Activated naive CD8-positive, alpha-beta T cell treated with anti-CD3 and anti-CD28 coated beads, Interleukin-2, amount 50 U/mL, for 24 hours (primary cell): ENCODE data around the gene COG6.

ENCODE experiments used
- ATAC-seq: fragments of 150-1000 bp; cut with Tn5 transposase; one replicate; pipeline ENCODE4 v1.10.0; 2021
- DNase-seq: peaks from one replicate; pipeline ENCODE4 v3.0.0; 2021
- H3K27ac Mint-ChIP-seq: one replicate; pipeline ENCODE4 v1.8.0; 2021; ENCODE audit warnings: mild to moderate bottlenecking, mixed read lengths
- H3K27me3 Mint-ChIP-seq: one replicate; pipeline ENCODE4 v1.8.0; 2021; ENCODE audit warnings: mixed read lengths
- H3K36me3 Mint-ChIP-seq: one replicate; pipeline ENCODE4 v1.8.0; 2021; ENCODE audit warnings: low read depth, mixed read lengths
- H3K4me1 Mint-ChIP-seq: one replicate; pipeline ENCODE4 v1.8.0; 2021; ENCODE audit warnings: mixed read lengths
- H3K4me3 Mint-ChIP-seq: one replicate; pipeline ENCODE4 v1.8.0; 2021; ENCODE audit warnings: mild to moderate bottlenecking, moderate library complexity, mixed read lengths
- H3K9me3 Mint-ChIP-seq: one replicate; pipeline ENCODE4 v1.8.0; 2021; ENCODE audit warnings: mixed read lengths

COG6 gene

GRCh38 chr13:39692660-39693438 lies 37.4 kb downstream of the COG6 start:
- no peaks in the 10 kb centered on the region for H3K27me3 Mint-ChIP-seq
- H3K4me1 Mint-ChIP-seq: peaks cover 20% of the 10 kb centered on the region
- H3K4me3 Mint-ChIP-seq: no peak overlapping the region
- no peaks in the 10 kb centered on the region for H3K9me3 Mint-ChIP-seq
- H3K27ac Mint-ChIP-seq: peak overlapping the region; percentile 40
- H3K36me3 Mint-ChIP-seq: peaks cover 7% of the 10 kb centered on the region
- no peak for DNase-seq
- ATAC-seq: no peak

DNA sequence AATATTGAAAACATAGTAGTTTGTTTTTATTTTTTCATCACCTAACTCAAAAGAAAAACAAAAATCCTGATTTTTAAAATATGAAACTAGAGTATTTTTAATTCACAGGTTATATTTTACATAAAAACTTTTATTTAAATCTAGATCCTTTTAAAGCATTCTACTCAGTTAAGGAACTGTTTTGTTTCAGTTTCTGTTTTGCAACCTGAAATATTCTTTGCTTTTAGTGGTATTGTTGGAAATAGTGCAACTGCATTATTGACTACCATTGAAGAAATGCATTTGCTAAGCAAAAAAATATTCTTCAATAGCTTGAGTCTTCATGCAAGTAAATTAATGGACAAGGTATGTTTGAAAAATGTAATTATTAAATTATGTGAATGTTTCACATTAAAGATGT lies 43.8 kb downstream of the COG6 start:
- H3K27ac Mint-ChIP-seq: no peak overlapping the region
- no peak overlapping the region for H3K4me3 Mint-ChIP-seq
- H3K4me1 Mint-ChIP-seq: peaks cover 15% of the 10 kb centered on the region

GRCh38 chr13:39712626-39713025 lies 57.2 kb downstream of the COG6 start:
- Mint-ChIP-seq H3K4me1 (no peaks in the 10 kb centered on the region), H3K36me3 (peaks cover 43% of the 10 kb centered on the region), H3K9me3 (peaks cover 12% of the 10 kb centered on the region), H3K27ac (no peak overlapping the region), H3K4me3 (no peak overlapping the region), H3K27me3 (no peaks in the 10 kb centered on the region)
- DNase-seq: no peak
- ATAC-seq: no peak

More for the DNA sequence above, 43.8 kb downstream of the COG6 start:
- no peaks in the 10 kb centered on the region for H3K27me3 Mint-ChIP-seq
- H3K9me3 Mint-ChIP-seq: no peaks in the 10 kb centered on the region
- H3K36me3 Mint-ChIP-seq: peaks cover 3% of the 10 kb centered on the region
- DNase-seq (no peak), ATAC-seq (no peak)

- Mint-ChIP-seq H3K4me1 (peaks cover 1% of the 10 kb centered on the region), H3K27me3 (no peaks in the 10 kb centered on the region), H3K9me3 (no peaks in the 10 kb centered on the region), H3K27ac (no peak overlapping the region), H3K36me3 (peaks cover 29% of the 10 kb centered on the region), H3K4me3 (no peak overlapping the region)
- DNase-seq (no peak), ATAC-seq (no peak)
Measured at GRCh38 chr13:39729156-39729555, 73.7 kb downstream of the COG6 start.

GRCh38 chr13:39734952-39735351 lies 79.5 kb downstream of the COG6 start:
- Mint-ChIP-seq H3K27ac (no peak overlapping the region), H3K36me3 (peaks cover 25% of the 10 kb centered on the region), H3K4me3 (no peak overlapping the region), H3K9me3 (no peaks in the 10 kb centered on the region), H3K27me3 (no peaks in the 10 kb centered on the region), H3K4me1 (peaks cover 1% of the 10 kb centered on the region)
- no peak for DNase-seq
- ATAC-seq: no peak

DNA sequence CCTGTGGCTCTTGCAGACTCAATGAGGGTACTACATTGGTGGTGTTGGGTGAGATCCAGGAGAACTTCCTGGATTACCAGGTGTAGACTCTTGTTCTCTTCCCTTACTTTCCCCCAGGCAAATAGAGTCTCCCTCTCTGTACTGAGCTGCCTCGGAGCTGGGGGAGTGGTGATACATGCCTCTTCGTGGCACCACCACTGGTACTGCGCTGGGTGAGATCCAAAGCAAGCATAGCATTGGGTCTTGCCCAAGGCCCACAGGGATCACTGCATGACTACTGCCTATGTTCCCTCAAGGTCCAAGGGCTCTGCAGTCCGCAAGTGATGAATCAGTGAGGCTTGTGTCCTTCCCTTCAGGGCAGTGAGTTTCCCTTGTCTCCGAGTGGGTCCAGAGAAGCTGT lies 81.6 kb downstream of the COG6 start:
- H3K9me3 Mint-ChIP-seq: peaks cover 6% of the 10 kb centered on the region
- ATAC-seq (no peak), DNase-seq (no peak)
- no peak overlapping the region for H3K27ac Mint-ChIP-seq
- peaks cover 33% of the 10 kb centered on the region for H3K36me3 Mint-ChIP-seq
- no peaks in the 10 kb centered on the region for H3K27me3 Mint-ChIP-seq
- peaks cover 1% of the 10 kb centered on the region for H3K4me1 Mint-ChIP-seq
- H3K4me3 Mint-ChIP-seq: no peak overlapping the region

DNA sequence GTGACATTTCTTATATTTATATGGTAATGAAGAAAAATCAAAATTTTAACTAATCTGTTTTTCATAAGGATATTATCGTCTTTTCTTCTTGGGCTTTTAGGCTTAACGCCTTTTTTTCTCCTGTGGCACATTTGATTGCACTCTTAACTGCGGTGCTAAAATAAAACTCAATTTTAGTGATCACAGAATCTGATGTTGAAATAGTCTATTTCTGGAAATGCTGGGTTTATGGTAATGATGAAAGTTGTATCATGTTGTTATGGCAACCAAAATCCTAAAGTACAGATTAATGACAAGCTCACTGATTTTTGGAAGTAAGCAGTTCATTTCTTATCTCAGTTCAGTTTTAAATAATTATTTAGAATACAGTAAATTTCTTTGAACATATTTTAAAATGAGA lies 85.3 kb downstream of the COG6 start:
- no peak overlapping the region for H3K4me3 Mint-ChIP-seq
- DNase-seq: no peak
- H3K27ac Mint-ChIP-seq: no peak overlapping the region
- H3K4me1 Mint-ChIP-seq: no peaks in the 10 kb centered on the region
- H3K9me3 Mint-ChIP-seq: peaks cover 11% of the 10 kb centered on the region
- no peak for ATAC-seq
- no peaks in the 10 kb centered on the region for H3K27me3 Mint-ChIP-seq
- H3K36me3 Mint-ChIP-seq: peaks cover 26% of the 10 kb centered on the region

- no peak overlapping the region for H3K27ac Mint-ChIP-seq
Measured at GRCh38 chr13:39748961-39749360, 93.5 kb downstream of the COG6 start.

GRCh38 chr13:39749528-39749927 lies 94.1 kb downstream of the COG6 start:
- no peaks in the 10 kb centered on the region for H3K27me3 Mint-ChIP-seq
- no peaks in the 10 kb centered on the region for H3K9me3 Mint-ChIP-seq
- no peak overlapping the region for H3K27ac Mint-ChIP-seq
- H3K36me3 Mint-ChIP-seq: peaks cover 22% of the 10 kb centered on the region
- no peaks in the 10 kb centered on the region for H3K4me1 Mint-ChIP-seq
- H3K4me3 Mint-ChIP-seq: no peak overlapping the region
- ATAC-seq (no peak), DNase-seq (no peak)

More at GRCh38 chr13:39748961-39749360, 93.5 kb downstream of the COG6 start:
- H3K4me1 Mint-ChIP-seq: no peaks in the 10 kb centered on the region
- no peak for ATAC-seq
- peaks cover 21% of the 10 kb centered on the region for H3K36me3 Mint-ChIP-seq
- H3K27me3 Mint-ChIP-seq: no peaks in the 10 kb centered on the region
- H3K4me3 Mint-ChIP-seq: no peak overlapping the region
- no peak for DNase-seq
- H3K9me3 Mint-ChIP-seq: peaks cover under 1% of the 10 kb centered on the region

DNA sequence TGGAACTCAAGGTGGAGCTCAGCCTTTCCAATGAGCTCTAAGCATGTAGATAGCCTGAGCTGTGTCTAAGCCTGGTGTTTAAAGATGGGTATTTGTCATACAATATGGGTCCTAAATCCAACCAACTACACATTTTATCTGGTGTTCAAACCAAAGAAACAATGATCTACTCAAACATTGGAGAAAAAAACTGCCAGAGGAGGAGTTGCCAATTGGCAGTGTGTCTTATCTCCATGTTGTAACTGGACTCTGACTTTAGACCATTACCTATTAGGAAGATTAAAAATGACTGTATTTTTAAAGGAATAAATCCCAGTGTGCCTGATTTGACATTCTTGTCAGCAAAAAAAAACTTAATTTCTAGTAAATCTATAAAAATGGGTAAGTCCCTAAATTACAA lies 96.3 kb downstream of the COG6 start:
- ATAC-seq (no peak), DNase-seq (no peak)
- no peaks in the 10 kb centered on the region for H3K27me3 Mint-ChIP-seq
- peaks cover 9% of the 10 kb centered on the region for H3K9me3 Mint-ChIP-seq
- H3K4me3 Mint-ChIP-seq: no peak overlapping the region
- H3K4me1 Mint-ChIP-seq: no peaks in the 10 kb centered on the region
- peaks cover 40% of the 10 kb centered on the region for H3K36me3 Mint-ChIP-seq
- H3K27ac Mint-ChIP-seq: no peak overlapping the region

- H3K9me3 Mint-ChIP-seq: peaks cover 21% of the 10 kb centered on the region
- no peaks in the 10 kb centered on the region for H3K4me1 Mint-ChIP-seq
- ATAC-seq: no peak
- H3K27me3 Mint-ChIP-seq: no peaks in the 10 kb centered on the region
- H3K36me3 Mint-ChIP-seq: peaks cover 9% of the 10 kb centered on the region
- H3K4me3 Mint-ChIP-seq: no peak overlapping the region
- DNase-seq: no peak
- no peak overlapping the region for H3K27ac Mint-ChIP-seq
Measured at GRCh38 chr13:39760521-39760920, 105.1 kb downstream of the COG6 start.

DNA sequence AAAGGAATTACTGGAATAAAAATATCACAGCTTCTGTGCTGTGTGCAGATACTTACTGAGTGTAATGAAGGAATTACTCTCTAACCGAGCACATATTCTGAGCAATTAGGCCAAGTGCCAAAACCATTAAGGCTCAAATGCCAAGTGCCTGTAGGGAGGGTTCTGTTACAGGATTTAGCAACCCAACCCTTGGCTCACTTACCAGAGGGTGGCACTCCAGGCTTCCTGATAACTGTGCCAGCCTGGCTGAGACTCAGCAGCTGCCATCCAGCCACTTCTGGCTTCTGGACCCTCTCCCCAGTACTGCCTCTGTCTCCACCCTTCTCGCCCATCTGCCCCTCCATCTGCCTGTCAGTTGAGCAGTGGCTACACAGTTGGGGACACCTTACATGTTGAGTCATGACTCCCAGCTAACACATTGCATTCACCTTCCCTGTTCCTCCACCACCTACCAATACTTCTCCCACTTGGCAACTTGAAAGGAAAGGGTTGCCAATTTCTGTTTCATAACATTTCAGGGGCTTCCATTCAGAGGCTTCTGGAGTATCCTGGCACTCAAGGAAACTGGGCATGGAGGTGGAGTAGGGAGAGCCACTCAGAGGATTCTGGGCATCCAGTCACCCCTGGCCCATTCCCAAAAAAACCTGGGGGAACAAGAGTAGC lies 110.5 kb downstream of the COG6 start:
- Mint-ChIP-seq H3K36me3 (no peaks in the 10 kb centered on the region), H3K4me1 (peaks cover 20% of the 10 kb centered on the region), H3K27ac (no peak overlapping the region), H3K27me3 (no peaks in the 10 kb centered on the region), H3K9me3 (peaks cover 12% of the 10 kb centered on the region), H3K4me3 (no peak overlapping the region)
- DNase-seq (peak; percentile 34), ATAC-seq (peak; percentile 87)

DNA sequence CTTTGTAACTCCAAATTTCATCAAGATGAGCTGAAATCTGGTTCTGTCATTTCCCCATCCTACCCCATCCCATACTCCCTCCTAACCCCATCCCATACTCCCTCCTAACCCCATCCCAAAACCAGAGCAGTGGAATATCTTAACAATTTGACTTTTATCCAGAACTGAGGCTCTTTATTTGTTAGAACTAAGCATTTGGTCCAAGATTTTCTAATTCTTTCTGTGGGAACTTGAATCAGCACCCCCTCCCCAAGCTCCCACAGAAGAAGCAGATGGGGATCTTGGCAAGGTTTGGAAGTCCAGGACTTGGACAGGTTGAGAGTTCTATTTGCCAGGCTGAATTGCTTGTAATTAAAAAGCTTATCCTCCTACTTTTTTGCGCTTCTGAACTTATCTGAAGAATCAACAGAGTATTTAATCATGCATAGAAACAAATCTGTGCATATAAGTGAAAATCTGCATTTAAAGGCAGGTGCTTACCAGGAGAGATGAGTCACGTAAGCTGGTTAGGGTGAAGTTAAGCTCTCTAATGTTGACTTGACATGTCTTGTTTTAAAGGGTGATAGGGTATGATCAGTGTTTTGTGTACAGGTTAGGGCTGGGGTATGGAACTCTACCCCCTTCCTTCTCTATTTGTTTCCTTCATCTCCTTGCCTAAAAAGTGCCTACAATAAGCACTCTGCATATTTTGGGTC lies 111.1 kb downstream of the COG6 start:
- H3K27me3 Mint-ChIP-seq: no peaks in the 10 kb centered on the region
- DNase-seq: no peak

DNA sequence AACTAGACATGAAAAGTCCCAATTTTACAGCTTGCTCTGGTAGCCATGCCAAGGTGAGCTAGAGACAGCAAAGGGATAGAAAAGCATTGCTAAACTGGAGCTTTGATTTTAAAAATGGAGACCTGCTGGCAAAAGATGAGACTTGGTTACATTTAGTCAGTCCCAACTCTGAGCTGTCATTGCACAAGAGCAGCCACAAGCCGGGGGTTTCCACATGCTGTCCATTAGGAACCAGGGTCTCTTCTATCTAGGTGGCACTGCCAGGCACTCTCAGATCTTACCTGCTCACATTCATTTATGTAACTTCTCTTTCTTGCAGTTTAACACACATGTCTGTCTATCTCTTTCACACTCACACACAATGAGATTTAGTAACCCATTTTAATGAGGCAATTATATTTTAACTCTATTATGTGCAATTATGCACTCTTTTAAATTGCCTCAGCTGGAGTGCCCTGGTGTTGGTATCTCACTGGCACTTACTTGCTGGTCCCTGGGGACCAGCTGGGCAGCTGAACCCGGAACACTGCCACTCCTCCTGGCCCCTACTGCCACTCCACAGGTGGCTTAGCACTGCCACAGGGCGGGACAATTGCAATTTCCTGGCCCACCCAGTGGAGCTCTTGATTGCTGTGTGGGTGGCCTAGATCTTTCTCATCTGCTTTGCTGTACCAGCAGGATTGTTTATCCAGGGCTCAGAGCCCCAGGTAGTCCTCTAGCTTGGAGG lies 112.5 kb downstream of the COG6 start:
- Mint-ChIP-seq H3K4me3 (no peak overlapping the region), H3K4me1 (peaks cover 20% of the 10 kb centered on the region), H3K9me3 (peaks cover 8% of the 10 kb centered on the region), H3K27me3 (no peaks in the 10 kb centered on the region), H3K36me3 (peaks cover 2% of the 10 kb centered on the region), H3K27ac (no peak overlapping the region)
- no peak for ATAC-seq
- no peak for DNase-seq

More for the DNA sequence above, 111.1 kb downstream of the COG6 start:
- H3K4me3 Mint-ChIP-seq: no peak overlapping the region
- no peaks in the 10 kb centered on the region for H3K36me3 Mint-ChIP-seq
- no peak for ATAC-seq
- H3K4me1 Mint-ChIP-seq: peaks cover 20% of the 10 kb centered on the region
- H3K9me3 Mint-ChIP-seq: peaks cover 8% of the 10 kb centered on the region
- no peak overlapping the region for H3K27ac Mint-ChIP-seq
